ENCODE measurements around the gene PPP3CB.

DNA sequence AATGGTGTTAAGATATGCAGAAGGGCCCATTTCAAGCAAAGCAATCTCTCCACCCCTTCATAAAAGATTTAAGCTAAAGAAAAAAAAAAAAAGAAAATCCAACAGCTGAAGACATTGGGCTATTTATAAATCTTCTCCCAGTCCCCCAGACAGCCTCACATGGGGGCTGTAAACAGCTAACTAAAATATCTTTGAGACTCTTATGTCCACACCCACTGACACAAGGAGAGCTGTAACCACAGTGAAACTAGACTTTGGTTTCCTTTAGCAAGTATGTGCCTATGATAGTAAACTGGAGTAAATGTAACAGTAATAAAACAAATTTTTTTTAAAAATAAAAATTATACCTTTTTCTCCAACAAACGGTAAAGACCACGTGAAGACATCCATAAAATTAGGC, 28.6 kb downstream of the PPP3CB start:
- TF ChIP-seq, protein P1, sequence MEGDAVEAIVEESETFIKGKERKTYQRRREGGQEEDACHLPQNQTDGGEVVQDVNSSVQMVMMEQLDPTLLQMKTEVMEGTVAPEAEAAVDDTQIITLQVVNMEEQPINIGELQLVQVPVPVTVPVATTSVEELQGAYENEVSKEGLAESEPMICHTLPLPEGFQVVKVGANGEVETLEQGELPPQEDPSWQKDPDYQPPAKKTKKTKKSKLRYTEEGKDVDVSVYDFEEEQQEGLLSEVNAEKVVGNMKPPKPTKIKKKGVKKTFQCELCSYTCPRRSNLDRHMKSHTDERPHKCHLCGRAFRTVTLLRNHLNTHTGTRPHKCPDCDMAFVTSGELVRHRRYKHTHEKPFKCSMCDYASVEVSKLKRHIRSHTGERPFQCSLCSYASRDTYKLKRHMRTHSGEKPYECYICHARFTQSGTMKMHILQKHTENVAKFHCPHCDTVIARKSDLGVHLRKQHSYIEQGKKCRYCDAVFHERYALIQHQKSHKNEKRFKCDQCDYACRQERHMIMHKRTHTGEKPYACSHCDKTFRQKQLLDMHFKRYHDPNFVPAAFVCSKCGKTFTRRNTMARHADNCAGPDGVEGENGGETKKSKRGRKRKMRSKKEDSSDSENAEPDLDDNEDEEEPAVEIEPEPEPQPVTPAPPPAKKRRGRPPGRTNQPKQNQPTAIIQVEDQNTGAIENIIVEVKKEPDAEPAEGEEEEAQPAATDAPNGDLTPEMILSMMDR (IDR thresholded peaks at IDR 0.05), result no peak
- TF ChIP-seq EP300 (IDR thresholded peaks at IDR 0.05) (no peak), POLR2AphosphoS5 (IDR thresholded peaks at IDR 0.05) (no peak), POLR2A (IDR thresholded peaks at IDR 0.05) (no peak)
